ENCODE results near the gene CXCR4. TPM values are rescaled to one million over a fixed set of nuclear protein-coding genes. Genes with fewer than 3 reads are reported as not detected.

CXCR4 gene
- total and polyA plus RNA-seq, 8 donors = 1.2 to 42.6 (median 15.9) TPM; not detected in 1

- H3K4me1 ChIP-seq = peaks cover 0 to 31% (median 14%) of the 10 kb centered on the region in 4 donors
- H3K9me3 ChIP-seq = no peaks in the 10 kb centered on the region
- H3K4me3 ChIP-seq = no peak overlapping the region
- H3K27ac ChIP-seq = peak overlapping the region in 4 of 5 donors; percentile 14 to 75 (median 69)
- intact Hi-C loops (cut with DNase I; ENCODE audit: low total_unique reads) = no loop called here
- no peak for DNase-seq
- H3K27me3 ChIP-seq = no peaks in the 10 kb centered on the region
- H3K36me3 ChIP-seq = no peaks in the 10 kb centered on the region
- 81 to 92% (median 86%) methylated on average over 4 of the region's 4 CpGs for WGBS, 5 donors
- TF ChIP-seq POLR2A (IDR thresholded peaks at IDR 0.05) (no peak), CTCF (IDR thresholded peaks at IDR 0.05) (no peak), POLR2AphosphoS5 (IDR thresholded peaks at IDR 0.05) (no peak), EP300 (IDR thresholded peaks at IDR 0.05) (no peak)
Measured at GRCh38 chr2:136137982-136138381, 20.0 kb upstream of the CXCR4 start.

- WGBS, 5 donors = 68 to 84% (median 83%) methylated on average over 1 of the region's 1 CpG
- H3K36me3 ChIP-seq = no peaks in the 10 kb centered on the region
- no peak overlapping the region for H3K4me3 ChIP-seq
- peak overlapping the region in 4 of 5 donors; percentile 65 to 75 (median 70) for H3K27ac ChIP-seq
- intact Hi-C loops (cut with DNase I; ENCODE audit: low total_unique reads) = no loop called here
- H3K4me1 ChIP-seq = peaks cover 0 to 28% (median 13%) of the 10 kb centered on the region in 4 donors
- TF ChIP-seq POLR2AphosphoS5 (IDR thresholded peaks at IDR 0.05) (no peak), POLR2A (IDR thresholded peaks at IDR 0.05) (no peak), EP300 (IDR thresholded peaks at IDR 0.05) (no peak), CTCF (IDR thresholded peaks at IDR 0.05) (no peak)
- no peak for DNase-seq
- H3K27me3 ChIP-seq = no peaks in the 10 kb centered on the region
- no peaks in the 10 kb centered on the region for H3K9me3 ChIP-seq
Measured at GRCh38 chr2:136136931-136137330, 19.0 kb upstream of the CXCR4 start.

GRCh38 chr2:136135921-136136906, 18.3 kb upstream of the CXCR4 start:
- Histone ChIP-seq H3K27ac (peak overlapping the region; percentile 7 to 75 (median 71)), H3K4me3 (no peak overlapping the region), H3K27me3 (no peaks in the 10 kb centered on the region), H3K36me3 (no peaks in the 10 kb centered on the region), H3K9me3 (no peaks in the 10 kb centered on the region), H3K4me1 (peaks cover 0 to 22% (median 11%) of the 10 kb centered on the region in 4 donors)
- intact Hi-C loops (cut with DNase I; ENCODE audit: low total_unique reads) = no loop called here
- peak; percentile 58 to 77 for DNase-seq
- TF ChIP-seq CTCF (IDR thresholded peaks at IDR 0.05) = no peak
- peak; percentile 52 for TF ChIP-seq EP300 (IDR thresholded peaks at IDR 0.05)
- TF ChIP-seq POLR2A (IDR thresholded peaks at IDR 0.05) = no peak
- TF ChIP-seq POLR2AphosphoS5 (IDR thresholded peaks at IDR 0.05) = peak in 2 of 3 donors; percentile 58 to 78
- WGBS, 5 donors = 61 to 74% (median 63%) methylated on average over 8 of the region's 8 CpGs

- peak overlapping the region; percentile 7 to 75 (median 68) for H3K27ac ChIP-seq
- DNase-seq = no peak
- peaks cover 0 to 22% (median 11%) of the 10 kb centered on the region in 4 donors for H3K4me1 ChIP-seq
Measured at GRCh38 chr2:136135462-136135861, 17.5 kb upstream of the CXCR4 start.

More at GRCh38 chr2:136135462-136135861, 17.5 kb upstream of the CXCR4 start:
- intact Hi-C loops (cut with DNase I; ENCODE audit: low total_unique reads) = no loop called here
- Histone ChIP-seq H3K36me3 (no peaks in the 10 kb centered on the region), H3K27me3 (no peaks in the 10 kb centered on the region), H3K9me3 (no peaks in the 10 kb centered on the region), H3K4me3 (no peak overlapping the region)
- TF ChIP-seq CTCF (IDR thresholded peaks at IDR 0.05) = no peak
